Midbrain (tissue), 1 donor: ENCODE measurements around the gene PNN.
"Not testable (repeated sequence)": the region's sequence is repeated elsewhere in the genome, so short reads cannot be mapped to it uniquely, and the experiment has no call there.

Source experiments
- DNase-seq: peaks from one replicate; lab custom pipeline; 2025; lab: John Stamatoyannopoulos, UW

PNN gene

GRCh38 chr14:39181026-39181692, 6.1 kb downstream of the PNN start:
- DNase-seq, result no peak

- no peak for DNase-seq
Observed at GRCh38 chr14:39181693-39182047, 6.6 kb downstream of the PNN start.

- no peak for DNase-seq
Observed at GRCh38 chr14:39182770-39183684, 8.0 kb downstream of the PNN start.

- not testable (repeated sequence) for DNase-seq
Observed at GRCh38 chr14:39183685-39184003, 8.6 kb downstream of the PNN start.

- no peak for DNase-seq
Observed at GRCh38 chr14:39184628-39185255, 9.7 kb downstream of the PNN start.

GRCh38 chr14:39185256-39186049, 10.4 kb downstream of the PNN start:
- no peak for DNase-seq

- DNase-seq, result no peak
Observed at GRCh38 chr14:39186941-39187525, 12.0 kb downstream of the PNN start.

- DNase-seq, result no peak
Observed at GRCh38 chr14:39203659-39204606, 28.9 kb downstream of the PNN start.

- DNase-seq, result not testable (repeated sequence)
Observed at GRCh38 chr14:39207430-39207829, 32.4 kb downstream of the PNN start.

- DNase-seq, result no peak
Observed at GRCh38 chr14:39211109-39211741, 36.2 kb downstream of the PNN start.

GRCh38 chr14:39212034-39212433, 37.0 kb downstream of the PNN start:
- no peak for DNase-seq

GRCh38 chr14:39212693-39213092, 37.6 kb downstream of the PNN start:
- no peak for DNase-seq

GRCh38 chr14:39217214-39217879, 42.3 kb downstream of the PNN start:
- DNase-seq, result no peak

GRCh38 chr14:39218171-39218769, 43.2 kb downstream of the PNN start:
- DNase-seq, result no peak

- DNase-seq, result no peak
Observed at GRCh38 chr14:39219075-39219499, 44.0 kb downstream of the PNN start.

GRCh38 chr14:39220473-39220872, 45.4 kb downstream of the PNN start:
- not testable (repeated sequence) for DNase-seq

GRCh38 chr14:39228044-39228443, 53.0 kb downstream of the PNN start:
- no peak for DNase-seq

- DNase-seq, result no peak
Observed at GRCh38 chr14:39228509-39229221, 53.6 kb downstream of the PNN start.

GRCh38 chr14:39229222-39229543, 54.1 kb downstream of the PNN start:
- DNase-seq, result no peak
